Endometrium (tissue), 2 donors: ENCODE measurements around the gene CCDC124.

Source experiments
- FAIRE-seq: peaks from 2 replicates; lab custom pipeline; 2012; peaks lifted over from hg19 to GRCh38; lab: Jason Lieb, UNC
- donor health status: control.
- donor health status: control.

The CCDC124 gene

GRCh38 chr19:17988161-17988560, 55.3 kb downstream of the CCDC124 start:
- FAIRE-seq: no peak

DNA sequence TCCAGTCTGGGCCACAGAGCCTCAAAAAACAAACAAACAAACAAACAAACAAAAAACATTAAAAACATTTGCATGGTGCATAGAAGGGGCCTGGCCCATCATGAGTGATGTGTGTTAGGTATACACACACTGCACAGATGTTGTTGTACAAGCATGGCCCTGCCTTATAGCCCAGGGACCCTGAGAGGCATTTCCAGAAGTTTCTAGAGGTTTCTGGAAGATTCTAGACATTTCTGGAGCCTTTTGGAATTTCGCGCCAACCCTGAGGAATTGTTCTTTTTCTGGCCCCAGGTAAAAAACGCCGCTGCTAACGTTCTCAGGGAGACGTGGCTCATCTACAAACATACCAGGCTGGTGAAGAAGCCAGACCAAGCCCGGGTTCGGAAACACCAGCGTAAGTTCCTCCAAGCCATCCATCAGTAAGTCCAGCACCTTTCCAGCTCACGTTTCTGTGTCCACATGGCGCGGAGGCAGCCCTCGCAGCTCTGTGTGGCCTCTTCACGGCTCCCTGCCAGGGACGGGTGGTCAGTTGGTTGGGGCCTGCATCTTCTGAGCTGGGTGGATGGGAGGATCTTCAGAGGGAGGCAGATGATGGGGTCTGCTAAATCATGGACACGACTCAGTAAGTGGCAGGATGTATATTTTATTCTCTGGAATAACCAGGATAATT, 56.7 kb downstream of the CCDC124 start:
- FAIRE-seq: no peak

DNA sequence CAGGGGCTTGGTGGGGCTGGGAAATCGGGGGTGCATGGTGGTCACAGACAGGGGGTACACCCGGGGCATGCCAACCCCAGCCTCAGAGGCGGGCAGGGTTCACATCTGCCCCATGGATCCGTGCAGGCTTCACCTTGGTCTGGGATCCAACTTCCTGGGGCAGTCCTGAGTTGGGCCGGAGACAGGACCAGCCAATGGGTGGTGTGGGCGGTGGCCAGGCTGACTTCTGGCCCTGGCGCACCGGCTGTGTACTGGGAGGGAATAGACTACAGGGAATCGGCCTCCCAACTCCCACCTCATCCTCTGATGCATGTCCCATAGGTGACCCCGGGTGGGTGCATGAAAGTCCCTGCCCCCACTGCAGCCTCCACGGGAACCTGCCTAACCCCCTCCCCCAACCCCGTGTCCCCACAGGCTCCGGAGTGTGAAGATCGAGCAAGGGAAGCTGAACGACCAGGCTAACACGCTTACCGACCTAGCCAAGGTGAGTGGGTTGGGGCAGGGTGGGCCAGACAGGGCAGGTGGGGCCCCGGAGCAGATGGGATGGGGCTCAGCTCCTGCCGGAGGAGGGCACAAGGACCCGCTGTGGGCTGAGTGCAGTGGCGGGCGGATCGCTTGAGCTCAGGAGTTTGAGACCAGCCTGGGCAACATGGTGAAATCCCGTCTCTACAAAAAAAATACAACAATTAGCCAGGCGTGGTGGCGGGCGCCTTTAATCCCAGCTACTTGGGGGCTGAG, 60.4 kb downstream of the CCDC124 start:
- no peak for FAIRE-seq
